ENCODE results near the gene SPSB3. TPM values are rescaled to one million over a fixed set of nuclear protein-coding genes. Genes with fewer than 3 reads are reported as not detected.

Gene SPSB3
- polyA plus RNA-seq, 4 donors = 41.3 to 197 (median 97.4) TPM

GRCh38 chr16:1788708-1789100, 6.3 kb upstream of the SPSB3 start:
- WGBS, 3 donors = 72 to 86% (median 75%) methylated on average over 16 to 19 of the region's 19 CpGs

GRCh38 chr16:1788095-1788707, 5.8 kb upstream of the SPSB3 start:
- 92 to 94% (median 93%) methylated on average over 34 to 38 of the region's 38 CpGs for WGBS, 3 donors
- Histone ChIP-seq H3K9me3 (ENCODE audit: control insufficient read depth in 2 of 2, insufficient read depth in 1 of 2, low read depth in 1 of 2, low read length in 1 of 2) (no peaks in the 10 kb centered on the region), H3K4me1 (ENCODE audit: control insufficient read depth in 3 of 3, insufficient read depth in 2 of 3, low read depth in 1 of 3, low read length in 2 of 3) (peaks cover 0 to 6% (median 2%) of the 10 kb centered on the region in 3 donors), H3K27me3 (ENCODE audit: control insufficient read depth in 3 of 3, insufficient read depth in 3 of 3, low read length in 3 of 3) (no peaks in the 10 kb centered on the region), H3K36me3 (ENCODE audit: control insufficient read depth in 3 of 3, insufficient read depth in 2 of 3, low read depth in 1 of 3, low read length in 3 of 3) (peaks cover 0 to 82% (median 4%) of the 10 kb centered on the region in 3 donors), H3K4me3 (ENCODE audit: low read depth in 1 of 3, low read length in 3 of 3) (no peak overlapping the region), H3K27ac (ENCODE audit: low read depth in 1 of 3, low read length in 2 of 3) (no peak overlapping the region)
- FAIRE-seq (no peak), DNase-seq (no peak)

More at GRCh38 chr16:1788708-1789100, 6.3 kb upstream of the SPSB3 start:
- peaks cover 0 to 82% (median 4%) of the 10 kb centered on the region in 3 donors for H3K36me3 ChIP-seq (ENCODE audit: control insufficient read depth in 3 of 3, insufficient read depth in 2 of 3, low read depth in 1 of 3, low read length in 3 of 3)
- DNase-seq (no peak), FAIRE-seq (no peak)
- H3K4me1 ChIP-seq (ENCODE audit: control insufficient read depth in 3 of 3, insufficient read depth in 2 of 3, low read depth in 1 of 3, low read length in 2 of 3) = peaks cover 0 to 10% (median 2%) of the 10 kb centered on the region in 3 donors
- H3K4me3 ChIP-seq (ENCODE audit: low read depth in 1 of 3, low read length in 3 of 3) = no peak overlapping the region
- H3K27me3 ChIP-seq (ENCODE audit: control insufficient read depth in 3 of 3, insufficient read depth in 3 of 3, low read length in 3 of 3) = no peaks in the 10 kb centered on the region
- no peaks in the 10 kb centered on the region for H3K9me3 ChIP-seq (ENCODE audit: control insufficient read depth in 2 of 2, insufficient read depth in 1 of 2, low read depth in 1 of 2, low read length in 1 of 2)
- H3K27ac ChIP-seq (ENCODE audit: low read depth in 1 of 3, low read length in 2 of 3) = no peak overlapping the region

GRCh38 chr16:1787322-1788094, 5.1 kb upstream of the SPSB3 start:
- Histone ChIP-seq H3K36me3 (ENCODE audit: control insufficient read depth in 3 of 3, insufficient read depth in 2 of 3, low read depth in 1 of 3, low read length in 3 of 3) (peaks cover 0 to 78% (median 4%) of the 10 kb centered on the region in 3 donors), H3K4me3 (ENCODE audit: low read depth in 1 of 3, low read length in 3 of 3) (no peak overlapping the region), H3K4me1 (ENCODE audit: control insufficient read depth in 3 of 3, insufficient read depth in 2 of 3, low read depth in 1 of 3, low read length in 2 of 3) (peaks cover 0 to 6% (median 2%) of the 10 kb centered on the region in 3 donors), H3K27me3 (ENCODE audit: control insufficient read depth in 3 of 3, insufficient read depth in 3 of 3, low read length in 3 of 3) (no peaks in the 10 kb centered on the region), H3K27ac (ENCODE audit: low read depth in 1 of 3, low read length in 2 of 3) (no peak overlapping the region), H3K9me3 (ENCODE audit: control insufficient read depth in 2 of 2, insufficient read depth in 1 of 2, low read depth in 1 of 2, low read length in 1 of 2) (no peaks in the 10 kb centered on the region)
- DNase-seq = no peak
- FAIRE-seq = no peak
- 92 to 94% (median 94%) methylated on average over 41 to 44 of the region's 44 CpGs for whole genome bisulfite sequencing, 3 donors

- Histone ChIP-seq H3K9me3 (ENCODE audit: control insufficient read depth in 2 of 2, insufficient read depth in 1 of 2, low read depth in 1 of 2, low read length in 1 of 2) (no peaks in the 10 kb centered on the region), H3K36me3 (ENCODE audit: control insufficient read depth in 3 of 3, insufficient read depth in 2 of 3, low read depth in 1 of 3, low read length in 3 of 3) (peaks cover 0 to 74% (median 4%) of the 10 kb centered on the region in 3 donors), H3K4me1 (ENCODE audit: control insufficient read depth in 3 of 3, insufficient read depth in 2 of 3, low read depth in 1 of 3, low read length in 2 of 3) (peaks cover 0 to 6% (median 2%) of the 10 kb centered on the region in 3 donors), H3K27ac (ENCODE audit: low read depth in 1 of 3, low read length in 2 of 3) (no peak overlapping the region), H3K27me3 (ENCODE audit: control insufficient read depth in 3 of 3, insufficient read depth in 3 of 3, low read length in 3 of 3) (no peaks in the 10 kb centered on the region), H3K4me3 (ENCODE audit: low read depth in 1 of 3, low read length in 3 of 3) (no peak overlapping the region)
- DNase-seq = no peak
- FAIRE-seq = no peak
- WGBS, 3 donors = 88 to 92% (median 91%) methylated on average over 6 of the region's 6 CpGs
These were observed 4.6 kb upstream of the SPSB3 start for GRCh38 chr16:1787056-1787321.

GRCh38 chr16:1786242-1787055, 4.1 kb upstream of the SPSB3 start:
- H3K9me3 ChIP-seq (ENCODE audit: control insufficient read depth in 2 of 2, insufficient read depth in 1 of 2, low read depth in 1 of 2, low read length in 1 of 2) = no peaks in the 10 kb centered on the region
- H3K4me1 ChIP-seq (ENCODE audit: control insufficient read depth in 3 of 3, insufficient read depth in 2 of 3, low read depth in 1 of 3, low read length in 2 of 3) = peaks cover 0 to 7% (median 2%) of the 10 kb centered on the region in 3 donors
- H3K36me3 ChIP-seq (ENCODE audit: control insufficient read depth in 3 of 3, insufficient read depth in 2 of 3, low read depth in 1 of 3, low read length in 3 of 3) = peaks cover 0 to 71% (median 0%) of the 10 kb centered on the region in 3 donors
- DNase-seq (no peak), FAIRE-seq (no peak)
- 87 to 92% (median 88%) methylated on average over 48 to 51 of the region's 51 CpGs for WGBS, 3 donors
- H3K27me3 ChIP-seq (ENCODE audit: control insufficient read depth in 3 of 3, insufficient read depth in 3 of 3, low read length in 3 of 3) = no peaks in the 10 kb centered on the region
- H3K4me3 ChIP-seq (ENCODE audit: low read depth in 1 of 3, low read length in 3 of 3) = no peak overlapping the region
- no peak overlapping the region for H3K27ac ChIP-seq (ENCODE audit: low read depth in 1 of 3, low read length in 2 of 3)

- Histone ChIP-seq H3K36me3 (ENCODE audit: control insufficient read depth in 3 of 3, insufficient read depth in 2 of 3, low read depth in 1 of 3, low read length in 3 of 3) (peaks cover 0 to 71% (median 0%) of the 10 kb centered on the region in 3 donors), H3K27ac (ENCODE audit: low read depth in 1 of 3, low read length in 2 of 3) (no peak overlapping the region), H3K27me3 (ENCODE audit: control insufficient read depth in 3 of 3, insufficient read depth in 3 of 3, low read length in 3 of 3) (no peaks in the 10 kb centered on the region), H3K4me1 (ENCODE audit: control insufficient read depth in 3 of 3, insufficient read depth in 2 of 3, low read depth in 1 of 3, low read length in 2 of 3) (peaks cover 3 to 13% (median 5%) of the 10 kb centered on the region in 3 donors), H3K4me3 (ENCODE audit: low read depth in 1 of 3, low read length in 3 of 3) (no peak overlapping the region), H3K9me3 (ENCODE audit: control insufficient read depth in 2 of 2, insufficient read depth in 1 of 2, low read depth in 1 of 2, low read length in 1 of 2) (no peaks in the 10 kb centered on the region)
- FAIRE-seq (no peak), DNase-seq (no peak)
- 90 to 93% (median 92%) methylated on average over 14 of the region's 14 CpGs for WGBS, 3 donors
These were observed 3.4 kb upstream of the SPSB3 start for GRCh38 chr16:1785846-1786170.

- no peak overlapping the region for H3K27ac ChIP-seq (ENCODE audit: low read depth in 1 of 3, low read length in 2 of 3)
- no peak overlapping the region for H3K4me3 ChIP-seq (ENCODE audit: low read depth in 1 of 3, low read length in 3 of 3)
- no peaks in the 10 kb centered on the region for H3K27me3 ChIP-seq (ENCODE audit: control insufficient read depth in 3 of 3, insufficient read depth in 3 of 3, low read length in 3 of 3)
- no peaks in the 10 kb centered on the region for H3K9me3 ChIP-seq (ENCODE audit: control insufficient read depth in 2 of 2, insufficient read depth in 1 of 2, low read depth in 1 of 2, low read length in 1 of 2)
- DNase-seq = no peak
- 86 to 91% (median 90%) methylated on average over 26 of the region's 26 CpGs for WGBS, 3 donors
- peaks cover 0 to 70% (median 0%) of the 10 kb centered on the region in 3 donors for H3K36me3 ChIP-seq (ENCODE audit: control insufficient read depth in 3 of 3, insufficient read depth in 2 of 3, low read depth in 1 of 3, low read length in 3 of 3)
- no peak for FAIRE-seq
- H3K4me1 ChIP-seq (ENCODE audit: control insufficient read depth in 3 of 3, insufficient read depth in 2 of 3, low read depth in 1 of 3, low read length in 2 of 3) = peaks cover 3 to 14% (median 5%) of the 10 kb centered on the region in 3 donors
These were observed 2.8 kb upstream of the SPSB3 start for GRCh38 chr16:1784977-1785845.
